Measurements from ENCODE around the gene ARMC8. TPM values are rescaled to one million over a fixed set of nuclear protein-coding genes. Genes with fewer than 3 reads are reported as not detected.

Gene ARMC8
- total RNA-seq, 1 experiment from 2014 or later = 63.6 TPM

GRCh38 chr3:138344754-138345153 lies 157.7 kb downstream of the ARMC8 start:
- H3K23ac ChIP-seq (ENCODE audit: insufficient read length, low read depth, low read length) = no peak overlapping the region
- no peak overlapping the region for H3K9ac ChIP-seq (ENCODE audit: extremely low read depth, insufficient read length, low read length)
- no peaks in the 10 kb centered on the region for H3K4me1 ChIP-seq (ENCODE audit: insufficient read depth, low read length)
- H4K8ac ChIP-seq (replicated peaks; ENCODE audit: insufficient read length, low read depth, low read length) = no peak overlapping the region
- Mint-ChIP-seq H3K27ac (no peak overlapping the region; a peak in 1 of 7 replicates), H3K4me3 (no peak overlapping the region), H3K4me1 (peaks cover 10 to 11% of the 10 kb centered on the region in 2 experiments), H3K27me3 (ENCODE audit: low read depth) (peaks cover 32% of the 10 kb centered on the region), H3K36me3 (ENCODE audit: insufficient read depth in 1 of 3, low read depth in 3 of 3) (no peaks in the 10 kb centered on the region), H3K9me3 (peaks cover 0 to 2% of the 10 kb centered on the region in 2 experiments; a peak in 2 of 5 replicates)
- no peak overlapping the region for H3K4ac ChIP-seq (ENCODE audit: low read depth, low read length)
- H2AK5ac ChIP-seq (ENCODE audit: insufficient read length, low read length) = no peak overlapping the region
- no peak overlapping the region for H3K18ac ChIP-seq (ENCODE audit: insufficient read length, low read depth, low read length)
- no peak overlapping the region for H3T11ph ChIP-seq (ENCODE audit: low read length)
- H3K4me2 ChIP-seq (ENCODE audit: insufficient read depth, insufficient read length, low read length) = no peak overlapping the region
- H2BK15ac ChIP-seq (ENCODE audit: low read depth, low read length) = no peak overlapping the region
- H2BK20ac ChIP-seq (ENCODE audit: low read depth, low read length, poor library complexity, severe bottlenecking) = no peak overlapping the region
- no peak overlapping the region for H3K27ac ChIP-seq (ENCODE audit: insufficient read length, low read depth, low read length)
- H2BK120ac ChIP-seq (ENCODE audit: low read depth, low read length, poor library complexity, severe bottlenecking) = no peak overlapping the region
- no peak overlapping the region for H2AFZ ChIP-seq (ENCODE audit: low read length)
- no peaks in the 10 kb centered on the region for H3K79me2 ChIP-seq (ENCODE audit: insufficient read depth, low read length)
- no peaks in the 10 kb centered on the region for H3K79me1 ChIP-seq (ENCODE audit: insufficient read depth, low read depth, low read length, poor library complexity, severe bottlenecking)
- H3K14ac ChIP-seq (ENCODE audit: insufficient read depth, low read length) = no peak overlapping the region
- no peak overlapping the region for H4K91ac ChIP-seq (ENCODE audit: insufficient read length, low read depth, low read length)
- no peak for TF ChIP-seq CTCF (conservative IDR thresholded peaks at IDR 0.05)
- no peak overlapping the region for H2BK5ac ChIP-seq (ENCODE audit: insufficient read length, low read length)
- peaks cover 9% of the 10 kb centered on the region for H3K23me2 ChIP-seq (ENCODE audit: insufficient read length, low read depth, low read length, poor library complexity, severe bottlenecking)
- H4K20me1 ChIP-seq (ENCODE audit: control insufficient read depth, insufficient read depth, insufficient read length) = no peaks in the 10 kb centered on the region
- H2BK12ac ChIP-seq (ENCODE audit: insufficient read length, low read depth, low read length) = no peak overlapping the region
- H4K5ac ChIP-seq (ENCODE audit: insufficient read length, low read depth, low read length) = no peak overlapping the region
- H3K27me3 ChIP-seq (ENCODE audit: insufficient read depth, low read length) = 0 out of 2 replicates have a peak, but pooled peaks cover 2% of the 10 kb centered on the region
- H3K9me3 ChIP-seq (ENCODE audit: control insufficient read depth, low read depth, low read length) = no peaks in the 10 kb centered on the region
- DNase-seq = no peak
- WGBS (ENCODE audit: extremely low coverage, insufficient read length, low lambda C conversion rate) = no CpG with 5 or more reads among the region's 1 CpG
- H3K56ac ChIP-seq (ENCODE audit: insufficient read length, low read depth, low read length) = no peak overlapping the region

Other genes starting within 250 kb of the ARMC8 start
- gene CLDN18, start 177.1 kb upstream of the ARMC8 start, total RNA-seq (2021) = not detected in 2 replicates
- 9.2 and 10.4 TPM in 2 replicates for gene DZIP1L, start 71.7 kb upstream of the ARMC8 start, total RNA-seq (2021)
- not detected in 2 replicates for gene A4GNT, start 54.9 kb upstream of the ARMC8 start, total RNA-seq (2021)
- 20.8 and 21.6 TPM in 2 replicates for gene DBR1, start 12.4 kb upstream of the ARMC8 start, total RNA-seq (2021)
- gene NME9, start 142.6 kb downstream of the ARMC8 start, total RNA-seq (2021) = not detected in 2 replicates
- gene MRAS, start 161.3 kb downstream of the ARMC8 start, total RNA-seq (2021) = 10.6 and 10.9 TPM in 2 replicates
- 5.9 and 6.3 TPM in 2 replicates for gene ESYT3, start 247.3 kb downstream of the ARMC8 start, total RNA-seq (2021)

All from H9 (cell line).